SK-N-MC (cell line): ENCODE results near the gene RAB39B.
"Not testable (repeated sequence)": the region's sequence is repeated elsewhere in the genome, so short reads cannot be mapped to it uniquely, and the experiment has no call there.

Source experiments
- DNase-seq: peaks from one replicate; pipeline ENCODE4 v3.0.0-alpha.2; 2011; ENCODE audit warnings: low read depth, low spot score
- H3K27ac ChIP-seq: fragments of 200-600 bp; sonication (generic); 2 replicates; pipeline ENCODE4 v1.5.1; 2016; ENCODE audit warnings: mixed run types
- H3K36me3 ChIP-seq: fragments of 200-600 bp; sonication (generic); 2 replicates; pipeline ENCODE4 v1.6.1; 2017; ENCODE audit warnings: antibody characterized with exemption, low read length, mixed read lengths; ENCODE audit not compliant: insufficient read depth
- H3K4me3 ChIP-seq: fragments of 200-600 bp; sonication (generic); 2 replicates; pipeline ENCODE4 v1.5.1; 2016
- H3K9ac ChIP-seq: fragments of 200-600 bp; sonication (generic); 2 replicates; pipeline ENCODE4 v1.8.0; 2017; ENCODE audit warnings: mixed run types, mixed read lengths; ENCODE audit not compliant: insufficient read length
- H3K9me3 ChIP-seq: fragments of 200-600 bp; sonication (generic); 2 replicates; pipeline ENCODE4 v1.6.1; 2017; ENCODE audit warnings: low read depth, mild to moderate bottlenecking, antibody characterized with exemption, low read length, moderate library complexity, mixed read lengths
- EZH2 ChIP-seq: fragments of 200-600 bp; sonication (generic); IDR thresholded peaks from one replicate; pipeline ENCODE4 v1.6.1; 2017; ENCODE audit warnings: antibody characterized with exemption
- FOXP2 ChIP-seq: optimal IDR thresholded peaks from 2 replicates; pipeline ENCODE3; 2011; ENCODE audit warnings: mild to moderate bottlenecking, moderate library complexity; ENCODE audit not compliant: insufficient read depth; ENCODE audit errors: extremely low read length, control extremely low read depth
- POLR2AphosphoS5 ChIP-seq: IDR thresholded peaks from 2 replicates; pipeline ENCODE4 v1.6.1; 2012; ENCODE audit warnings: mild to moderate bottlenecking, low read depth, low read length, borderline replicate concordance

Gene RAB39B, protein sequence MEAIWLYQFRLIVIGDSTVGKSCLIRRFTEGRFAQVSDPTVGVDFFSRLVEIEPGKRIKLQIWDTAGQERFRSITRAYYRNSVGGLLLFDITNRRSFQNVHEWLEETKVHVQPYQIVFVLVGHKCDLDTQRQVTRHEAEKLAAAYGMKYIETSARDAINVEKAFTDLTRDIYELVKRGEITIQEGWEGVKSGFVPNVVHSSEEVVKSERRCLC

GRCh38 chrX:155263854-155264628 is at the start of gene RAB39B:
RAB39B (minus strand) TSS chrX:155264491; CDS start chrX:155264288, 203 bp downstream.
- Histone ChIP-seq H3K9ac (no peak within 1 kb of the TSS), H3K9me3 (no peaks in the 10 kb centered on the region), H3K27ac (no peak within 1 kb of the TSS), H3K36me3 (no peaks in the 10 kb centered on the region), H3K4me3 (no peak within 1 kb of the TSS)
- TF ChIP-seq EZH2 (no peak), POLR2AphosphoS5 (no peak), FOXP2 (no peak)
- DNase-seq: no peak

- H3K36me3 ChIP-seq: no peaks in the 10 kb centered on the region
- no peak for DNase-seq
- no peak overlapping the region for H3K9ac ChIP-seq
- H3K27ac ChIP-seq: no peak overlapping the region
- no peak overlapping the region for H3K4me3 ChIP-seq
- no peaks in the 10 kb centered on the region for H3K9me3 ChIP-seq
- TF ChIP-seq EZH2: no peak
- TF ChIP-seq POLR2AphosphoS5: no peak
- TF ChIP-seq FOXP2: no peak
Observed at GRCh38 chrX:155313766-155314165, 49.5 kb upstream of the RAB39B start.

DNA sequence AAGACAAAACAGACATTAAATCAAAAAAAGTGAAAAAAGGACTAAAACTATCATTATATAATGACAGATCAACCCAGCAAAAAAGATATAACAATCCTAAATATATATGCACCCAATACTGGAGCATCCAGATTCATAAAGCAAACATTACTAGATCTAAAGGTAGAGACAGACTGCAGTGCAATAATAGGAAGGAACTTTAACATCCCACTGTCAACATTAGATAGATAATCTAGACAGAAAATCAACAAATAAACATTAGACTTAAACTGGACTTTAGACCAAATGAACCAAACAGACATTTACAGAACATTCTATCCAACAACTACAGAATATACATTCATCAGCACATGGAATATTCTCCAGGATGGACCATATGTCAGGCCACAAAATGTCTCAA is 29.5 kb upstream of the RAB39B start:
- no peak overlapping the region for H3K4me3 ChIP-seq
- TF ChIP-seq POLR2AphosphoS5 (no peak), FOXP2 (no peak), EZH2 (no peak)
- no peak overlapping the region for H3K27ac ChIP-seq
- no peaks in the 10 kb centered on the region for H3K9me3 ChIP-seq
- DNase-seq: no peak
- H3K9ac ChIP-seq: no peak overlapping the region
- H3K36me3 ChIP-seq: no peaks in the 10 kb centered on the region

DNA sequence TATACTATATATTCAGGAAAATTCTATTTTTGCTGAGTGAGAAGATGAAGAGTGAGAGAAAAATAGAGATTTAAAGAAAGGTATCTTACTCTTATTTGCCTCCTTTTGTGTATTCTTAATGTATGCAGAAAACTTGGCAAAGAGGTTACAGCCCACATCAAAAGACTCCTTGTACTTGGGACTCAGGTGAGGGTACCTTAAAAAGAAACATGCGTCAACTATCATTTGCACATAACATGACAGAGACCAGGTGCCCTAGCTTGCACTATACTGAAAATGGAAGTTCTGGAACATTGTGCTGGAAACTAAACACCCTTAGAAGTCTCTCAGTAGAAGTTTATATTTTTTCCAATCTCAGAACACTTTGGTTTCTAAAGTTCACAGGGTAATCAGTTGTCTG is 15.6 kb upstream of the RAB39B start:
- H3K9ac ChIP-seq: no peak overlapping the region
- H3K27ac ChIP-seq: no peak overlapping the region
- no peak overlapping the region for H3K4me3 ChIP-seq
- H3K9me3 ChIP-seq: no peaks in the 10 kb centered on the region
- no peak for DNase-seq
- TF ChIP-seq EZH2: no peak
- TF ChIP-seq FOXP2: no peak
- TF ChIP-seq POLR2AphosphoS5: no peak
- H3K36me3 ChIP-seq: peaks cover 13% of the 10 kb centered on the region; the same call in 1 of the 2 replicates

- Histone ChIP-seq H3K9me3 (no peaks in the 10 kb centered on the region), H3K36me3 (no peaks in the 10 kb centered on the region), H3K4me3 (no peak overlapping the region), H3K27ac (no peak overlapping the region), H3K9ac (no peak overlapping the region)
- DNase-seq: no peak
- TF ChIP-seq EZH2 (no peak), FOXP2 (no peak), POLR2AphosphoS5 (no peak)
Observed at GRCh38 chrX:155270969-155271368, 6.7 kb upstream of the RAB39B start.

- not testable (repeated sequence) for H3K36me3 ChIP-seq, DNase-seq, H3K9me3 ChIP-seq, H3K4me3 ChIP-seq, H3K27ac ChIP-seq, H3K9ac ChIP-seq
Observed at GRCh38 chrX:155267995-155268394, 3.7 kb upstream of the RAB39B start.

GRCh38 chrX:155266439-155266838 is 2.1 kb upstream of the RAB39B start:
- Histone ChIP-seq H3K9me3 (no peaks in the 10 kb centered on the region), H3K36me3 (no peaks in the 10 kb centered on the region), H3K4me3 (no peak overlapping the region), H3K27ac (no peak overlapping the region), H3K9ac (no peak overlapping the region)
- no peak for TF ChIP-seq EZH2
- no peak for TF ChIP-seq FOXP2
- no peak for TF ChIP-seq POLR2AphosphoS5
- DNase-seq: no peak

DNA sequence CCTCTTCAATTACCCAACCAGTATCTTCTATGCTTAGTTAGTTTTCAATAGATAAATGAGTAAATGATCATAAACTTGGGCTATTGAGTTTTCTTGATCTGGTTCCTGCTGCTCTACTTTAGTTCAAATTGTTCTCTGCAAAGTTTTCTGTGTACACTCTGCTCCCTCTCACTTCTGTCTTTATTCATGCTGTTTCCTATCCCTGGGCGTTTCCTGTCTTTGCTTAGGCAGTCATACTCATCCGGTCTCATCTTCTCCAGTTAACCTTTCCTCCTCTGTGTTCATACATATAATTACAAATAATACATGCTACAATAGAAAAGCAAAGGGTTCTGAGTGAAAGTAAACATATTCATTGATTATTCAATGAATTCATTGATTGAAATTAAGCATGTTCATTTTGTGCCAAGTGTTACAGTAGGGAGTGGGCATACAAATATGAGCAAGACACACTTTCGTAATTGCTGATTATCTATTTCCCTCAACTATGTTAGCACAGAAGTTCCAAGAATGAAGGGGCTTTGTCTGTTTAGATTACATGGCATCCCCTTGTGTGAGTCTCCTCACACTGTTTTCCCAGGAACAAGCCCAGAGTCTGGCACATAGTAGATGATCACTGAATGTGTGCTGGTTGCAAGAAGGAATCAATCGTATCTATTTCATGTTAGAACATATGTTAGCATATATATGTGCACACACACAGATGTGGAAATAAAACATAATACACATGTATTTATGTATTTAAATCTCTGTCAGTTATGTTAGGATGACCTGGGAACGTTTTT is 1.1 kb downstream of the RAB39B start:
- Histone ChIP-seq H3K36me3 (no peaks in the 10 kb centered on the region), H3K9me3 (no peaks in the 10 kb centered on the region), H3K4me3 (peak overlapping the region; percentile 1; the same call in 1 of the 2 replicates), H3K27ac (0 out of 2 replicates have a peak overlapping the region, but pooled peaks have one; percentile 21), H3K9ac (no peak overlapping the region)
- TF ChIP-seq FOXP2 (no peak), EZH2 (no peak), POLR2AphosphoS5 (no peak)
- peak; percentile 34 for DNase-seq

DNA sequence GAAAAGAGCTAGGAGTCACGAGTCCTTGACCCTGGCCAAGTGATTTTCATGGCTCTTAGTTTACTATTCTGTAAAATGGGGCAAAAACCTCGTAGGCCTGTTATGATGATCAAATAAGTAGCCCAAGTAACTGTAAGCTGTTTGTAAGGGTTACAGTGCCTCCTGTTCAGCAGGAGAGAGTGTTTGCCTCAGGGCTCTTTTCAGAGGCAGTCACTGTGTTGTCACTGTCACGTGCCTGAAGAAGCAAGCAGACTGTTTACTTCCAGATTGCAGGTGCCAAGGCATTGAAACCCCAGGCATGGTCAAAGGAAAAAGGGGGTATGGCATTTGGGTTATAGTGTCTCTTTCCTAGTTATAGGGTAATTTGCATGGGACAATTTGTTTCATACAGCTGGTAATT is 4.5 kb downstream of the RAB39B start:
- no peaks in the 10 kb centered on the region for H3K9me3 ChIP-seq
- no peak overlapping the region for H3K9ac ChIP-seq
- TF ChIP-seq EZH2 (no peak), POLR2AphosphoS5 (no peak), FOXP2 (no peak)
- H3K27ac ChIP-seq: no peak overlapping the region
- no peak for DNase-seq
- no peaks in the 10 kb centered on the region for H3K36me3 ChIP-seq
- H3K4me3 ChIP-seq: no peak overlapping the region
